ENCODE results near the gene B3GAT3. TPM values are rescaled to one million over a fixed set of nuclear protein-coding genes. Genes with fewer than 3 reads are reported as not detected.
"Not testable (repeated sequence)": the region's sequence is repeated elsewhere in the genome, so short reads cannot be mapped to it uniquely, and the experiment has no call there.

B3GAT3 gene
- total RNA-seq, 1 donor from 2014 or later: 42.0 TPM

- DNase-seq (ENCODE audit: low spot score): no peak
These were observed 17.2 kb downstream of the B3GAT3 start for GRCh38 chr11:62604460-62605120.

- no peak for DNase-seq (ENCODE audit: low spot score)
These were observed 17.9 kb downstream of the B3GAT3 start for GRCh38 chr11:62603776-62604299.

- no peak for DNase-seq (ENCODE audit: low spot score)
These were observed 18.7 kb downstream of the B3GAT3 start for GRCh38 chr11:62603072-62603408.

- no peak for DNase-seq (ENCODE audit: low spot score)
These were observed 19.4 kb downstream of the B3GAT3 start for GRCh38 chr11:62602141-62603071.

- peak; percentile 99 for DNase-seq (ENCODE audit: low spot score)
These were observed 20.2 kb downstream of the B3GAT3 start, which contains the start of gene MTA2 for GRCh38 chr11:62601372-62602140. Gene MTA2, minus strand, starts transcription at chr11:62601865. Its CDS starts 415 bp downstream, at chr11:62601450.

GRCh38 chr11:62601122-62601371, 20.7 kb downstream of the B3GAT3 start:
- no peak for DNase-seq (ENCODE audit: low spot score)

- no peak for DNase-seq (ENCODE audit: low spot score)
These were observed 21.2 kb downstream of the B3GAT3 start for GRCh38 chr11:62600367-62601121.

- DNase-seq (ENCODE audit: low spot score): no peak
These were observed 21.9 kb downstream of the B3GAT3 start for GRCh38 chr11:62599901-62600300.

- no peak for DNase-seq (ENCODE audit: low spot score)
These were observed 22.6 kb downstream of the B3GAT3 start for GRCh38 chr11:62599069-62599696.

- DNase-seq (ENCODE audit: low spot score): no peak
These were observed 26.7 kb downstream of the B3GAT3 start for GRCh38 chr11:62595124-62595523.

GRCh38 chr11:62593434-62594044, 28.2 kb downstream of the B3GAT3 start:
- DNase-seq (ENCODE audit: low spot score): no peak

- DNase-seq (ENCODE audit: low spot score): no peak
These were observed 28.8 kb downstream of the B3GAT3 start for GRCh38 chr11:62592989-62593421.

- no peak for DNase-seq (ENCODE audit: low spot score)
These were observed 29.5 kb downstream of the B3GAT3 start for GRCh38 chr11:62592146-62592815.

- peak; percentile 97 for DNase-seq (ENCODE audit: low spot score)
These were observed 30.2 kb downstream of the B3GAT3 start, which contains the start of gene TUT1 for GRCh38 chr11:62591448-62592145. Gene TUT1, minus strand, starts transcription at chr11:62591523. Its CDS starts 38 bp downstream, at chr11:62591485.

- no peak for DNase-seq (ENCODE audit: low spot score)
These were observed 32.7 kb downstream of the B3GAT3 start for GRCh38 chr11:62588966-62589637.

GRCh38 chr11:62585356-62585755, 36.4 kb downstream of the B3GAT3 start:
- DNase-seq (ENCODE audit: low spot score): not testable (repeated sequence)

- DNase-seq (ENCODE audit: low spot score): not testable (repeated sequence)
These were observed 40.1 kb downstream of the B3GAT3 start for GRCh38 chr11:62581735-62582134.
